Liver (tissue), 9 donors: Measurements from ENCODE around the gene SATB1. TPM values are rescaled to one million over a fixed set of nuclear protein-coding genes. Genes with fewer than 3 reads are reported as not detected.

ENCODE experiments used
- DNase-seq: peaks from one replicate; pipeline ENCODE4 v3.0.0-alpha.2; 2017; ENCODE audit warnings: low spot score
- H3K27ac ChIP-seq, 2 donors: one replicate each; pipeline ENCODE4 v1.7.0; 2013; ENCODE audit warnings: inconsistent platforms in 2 of 2, low read length in 2 of 2, control low read depth in 1 of 2, low read depth in 1 of 2, mild to moderate bottlenecking in 1 of 2
- H3K27me3 ChIP-seq, 4 donors: one replicate each; pipeline versions ENCODE4 v1.6.1 to v1.7.0; 2013; ENCODE audit warnings: low read length in 3 of 4, inconsistent platforms in 1 of 4, mild to moderate bottlenecking in 1 of 4, moderate library complexity in 1 of 4; ENCODE audit not compliant: control insufficient read depth in 4 of 4, insufficient read depth in 4 of 4
- H3K36me3 ChIP-seq, 4 donors: one replicate each; pipeline versions ENCODE4 v1.6.1 to v1.7.0; 2013; ENCODE audit warnings: low read length in 3 of 4, mild to moderate bottlenecking in 3 of 4, low read depth in 1 of 4, moderate library complexity in 1 of 4; ENCODE audit not compliant: control insufficient read depth in 4 of 4, insufficient read depth in 3 of 4
- H3K4me1 ChIP-seq, 4 donors: one replicate each; pipeline versions ENCODE4 v1.6.1 to v1.7.0; 2013; ENCODE audit warnings: low read length in 3 of 4, mild to moderate bottlenecking in 3 of 4, moderate library complexity in 1 of 4; ENCODE audit not compliant: control insufficient read depth in 4 of 4, insufficient read depth in 4 of 4
- H3K4me3 ChIP-seq, 3 donors: one replicate each; pipeline versions ENCODE4 v1.6.1 to v1.7.0; 2013; ENCODE audit warnings: low read length in 3 of 3, control low read depth in 1 of 3, low read depth in 1 of 3, mild to moderate bottlenecking in 1 of 3
- H3K9ac ChIP-seq, 2 donors: one replicate each; pipeline ENCODE4 v1.7.0; 2013; ENCODE audit warnings: low read length in 2 of 2, mild to moderate bottlenecking in 2 of 2, moderate library complexity in 2 of 2, control low read depth in 1 of 2, low read depth in 1 of 2
- H3K9me3 ChIP-seq, 4 donors: one replicate each; pipeline versions ENCODE4 v1.6.1 to v1.7.0; 2013; ENCODE audit warnings: low read length in 3 of 4; ENCODE audit not compliant: control insufficient read depth in 4 of 4
- ATF3 ChIP-seq: IDR thresholded peaks from 2 replicates; pipeline ENCODE4 v1.6.1; 2016; ENCODE audit warnings: antibody characterized with exemption
- CTCF ChIP-seq: fragments of 150-350 bp; IDR thresholded peaks from 2 replicates; pipeline ENCODE4 v1.5.1; 2017; ENCODE audit warnings: improper control_type of control experiment, low read depth, low read length; ENCODE audit not compliant: missing input control
- EGR1 ChIP-seq, 2 donors: IDR thresholded peaks; 2 replicates each; pipeline ENCODE4 v1.6.1; 2016 to 2018; ENCODE audit warnings: antibody characterized with exemption in 2 of 2, low read depth in 2 of 2
- FOXA1 ChIP-seq: IDR thresholded peaks from 2 replicates; pipeline ENCODE4 v1.6.1; 2016; ENCODE audit warnings: antibody characterized with exemption
- FOXA2 ChIP-seq: IDR thresholded peaks from 2 replicates; pipeline ENCODE4 v1.6.1; 2016; ENCODE audit warnings: antibody characterized with exemption
- GABPA ChIP-seq, 2 donors: IDR thresholded peaks in 1 of 2; conservative IDR thresholded peaks in 1 of 2; 2 replicates each; pipeline ENCODE4 v1.6.1; 2016; ENCODE audit warnings: antibody characterized with exemption in 2 of 2, mild to moderate bottlenecking in 1 of 2, moderate library complexity in 1 of 2
- HNF4G ChIP-seq: IDR thresholded peaks from 2 replicates; pipeline ENCODE4 v1.6.1; 2016; ENCODE audit warnings: antibody characterized with exemption
- JUND ChIP-seq, 2 donors: IDR thresholded peaks; 2 replicates each; pipeline ENCODE4 v1.6.1; 2016; ENCODE audit warnings: antibody characterized with exemption in 2 of 2
- NR2F2 ChIP-seq: IDR thresholded peaks from 2 replicates; pipeline ENCODE4 v1.6.1; 2016; ENCODE audit warnings: antibody characterized with exemption
- RAD21 ChIP-seq, 2 donors: IDR thresholded peaks; 2 replicates each; pipeline ENCODE4 v1.6.1; 2016; ENCODE audit warnings: antibody characterized with exemption in 2 of 2, mild to moderate bottlenecking in 2 of 2
- RXRA ChIP-seq, 2 donors: IDR thresholded peaks; 2 replicates each; pipeline ENCODE4 v1.6.1; 2017 to 2018; ENCODE audit warnings: antibody characterized with exemption in 2 of 2, mild to moderate bottlenecking in 1 of 2
- SP1 ChIP-seq: IDR thresholded peaks from 2 replicates; pipeline ENCODE4 v1.6.1; 2018; ENCODE audit warnings: antibody characterized with exemption, mild to moderate bottlenecking
- TAF1 ChIP-seq: conservative IDR thresholded peaks from 2 replicates; pipeline ENCODE4 v1.6.1; 2016; ENCODE audit warnings: antibody characterized with exemption, mild to moderate bottlenecking
- YY1 ChIP-seq: IDR thresholded peaks from 2 replicates; pipeline ENCODE4 v1.6.1; 2016; ENCODE audit warnings: antibody characterized with exemption, mild to moderate bottlenecking
- ZBTB33 ChIP-seq: IDR thresholded peaks from 2 replicates; pipeline ENCODE4 v1.6.1; 2016; ENCODE audit warnings: antibody characterized with exemption
- WGBS: extraction: QIAGEN DNeasy Blood & Tissue Kit; methylation state at CpG from one replicate; pipeline ENCODE4 v1.1.7; 2013; 5-methylcytosine and 5-hydroxymethylcytosine counted together
- polyA plus RNA-seq, 2 donors: library from polyadenylated mRNA; stranded (reverse) in 1 of 2; unstranded in 1 of 2; fragments of 200-250 nt in 1 of 2; fragments of >200 nt in 1 of 2; fragmentation: Nextera tagmentation in 1 of 2; extraction: Ambion mirVana in 1 of 2; gene quantifications; one replicate each; pipeline versions ENCODE4 v1.2.1 to v1.2.3, GENCODE V29; 2013 to 2015
- total RNA-seq, 2 donors: library from RNA; depleted of rRNA; stranded (reverse); fragments of >200 nt; gene quantifications; one replicate each; pipeline ENCODE4 v1.2.3, GENCODE V29; 2014
- donor health status: healthy.
- donor health status: healthy.
- donor health status: healthy.
- donor health status: healthy.
- donor health status: healthy.

Gene SATB1
- total and polyA plus RNA-seq, 4 donors, result 4.3 to 23.7 (median 10.5) TPM

- 91% methylated on average over 1 of the region's 1 CpG for WGBS
- Histone ChIP-seq H3K36me3 (no peaks in the 10 kb centered on the region), H3K9ac (no peak overlapping the region), H3K4me3 (no peak overlapping the region), H3K27me3 (no peaks in the 10 kb centered on the region), H3K4me1 (peaks cover 4 to 24% (median 20%) of the 10 kb centered on the region in 4 donors), H3K9me3 (no peaks in the 10 kb centered on the region), H3K27ac (no peak overlapping the region)
- no peak for DNase-seq
- TF ChIP-seq SP1 (no peak), GABPA (IDR thresholded peaks at IDR 0.05 in 1 of 2, conservative IDR thresholded peaks at IDR 0.05 in 1 of 2) (no peak), RXRA (IDR thresholded peaks at IDR 0.05) (no peak), TAF1 (no peak), EGR1 (IDR thresholded peaks at IDR 0.05; ENCODE audit: low read depth in 2 of 2) (no peak), ZBTB33 (no peak), HNF4G (no peak), RAD21 (IDR thresholded peaks at IDR 0.05) (no peak), JUND (IDR thresholded peaks at IDR 0.05) (no peak), NR2F2 (no peak)
These were observed 16.4 kb upstream of the SATB1 start for GRCh38 chr3:18441551-18441950.

- WGBS, result 48% methylated on average over 7 of the region's 7 CpGs
- Histone ChIP-seq H3K4me1 (peaks cover 4 to 12% (median 11%) of the 10 kb centered on the region in 4 donors), H3K4me3 (no peak overlapping the region), H3K27me3 (no peaks in the 10 kb centered on the region), H3K36me3 (no peaks in the 10 kb centered on the region), H3K9me3 (no peaks in the 10 kb centered on the region), H3K9ac (no peak overlapping the region), H3K27ac (no peak overlapping the region)
- TF ChIP-seq FOXA1, result no peak
- TF ChIP-seq YY1, result no peak
- no peak for TF ChIP-seq SP1
- TF ChIP-seq ZBTB33, result no peak
- no peak for TF ChIP-seq FOXA2
- no peak for TF ChIP-seq GABPA (IDR thresholded peaks at IDR 0.05 in 1 of 2, conservative IDR thresholded peaks at IDR 0.05 in 1 of 2)
- TF ChIP-seq TAF1, result no peak
- TF ChIP-seq ATF3, result no peak
- TF ChIP-seq CTCF, result no peak
- no peak for DNase-seq
These were observed 15.1 kb upstream of the SATB1 start for GRCh38 chr3:18440066-18440722.
